Neutrophil (primary cell): ENCODE data around the gene C15orf62.

Experiments used
- H3K27ac ChIP-seq: fragments of 200-600 bp; sonication (generic); 2 replicates; pipeline ENCODE4 v1.5.1; 2016; ENCODE audit warnings: mild to moderate bottlenecking, moderate library complexity
- H3K27me3 ChIP-seq: fragments of 200-600 bp; sonication (generic); 2 replicates; pipeline ENCODE4 v1.6.0; 2016; ENCODE audit warnings: mild to moderate bottlenecking
- H3K36me3 ChIP-seq: fragments of 200-600 bp; sonication (generic); 2 replicates; pipeline ENCODE4 v1.5.1; 2017
- H3K4me1 ChIP-seq, 2 experiments: fragments of 200-600 bp in 1 of 2; sonication (generic) in 1 of 2; 1 replicate in 1 of 2; 2 replicates in 1 of 2; pipeline versions ENCODE4 v1.5.1 to v1.6.1; 2013 to 2016; ENCODE audit warnings: low read depth in 1 of 2, low read length in 1 of 2, mild to moderate bottlenecking in 1 of 2, moderate library complexity in 1 of 2; ENCODE audit not compliant: control insufficient read depth in 1 of 2, insufficient read depth in 1 of 2
- H3K4me3 ChIP-seq, 2 experiments: fragments of 200-600 bp in 1 of 2; sonication (generic) in 1 of 2; 1 replicate in 1 of 2; 2 replicates in 1 of 2; pipeline ENCODE4 v1.5.1; 2013 to 2016; ENCODE audit warnings: low read depth in 1 of 2, low read length in 1 of 2, mild to moderate bottlenecking in 1 of 2, moderate library complexity in 1 of 2
- H3K9me3 ChIP-seq: fragments of 200-600 bp; sonication (generic); 2 replicates; pipeline ENCODE4 v1.5.1; 2016
- CTCF ChIP-seq: fragments of 200-600 bp; sonication (generic); IDR thresholded peaks from 2 replicates; pipeline ENCODE4 v1.5.1; 2016; ENCODE audit warnings: antibody characterized with exemption

C15orf62 gene

GRCh38 chr15:40764629-40765103, 5.1 kb upstream of the C15orf62 start:
- peak overlapping the region; percentile 80 to 90 for H3K4me3 ChIP-seq
- peaks cover 15% of the 10 kb centered on the region for H3K36me3 ChIP-seq
- H3K9me3 ChIP-seq: no peaks in the 10 kb centered on the region
- peaks cover 37 to 41% of the 10 kb centered on the region in 2 experiments for H3K4me1 ChIP-seq
- H3K27me3 ChIP-seq: no peaks in the 10 kb centered on the region
- no peak for TF ChIP-seq CTCF
- peak overlapping the region; percentile 45 for H3K27ac ChIP-seq

GRCh38 chr15:40766194-40766815, 3.5 kb upstream of the C15orf62 start:
- no peaks in the 10 kb centered on the region for H3K27me3 ChIP-seq
- no peak overlapping the region for H3K4me3 ChIP-seq
- no peak for TF ChIP-seq CTCF
- peaks cover 41 to 46% of the 10 kb centered on the region in 2 experiments for H3K4me1 ChIP-seq
- H3K27ac ChIP-seq: no peak overlapping the region
- H3K36me3 ChIP-seq: peaks cover 26% of the 10 kb centered on the region
- no peaks in the 10 kb centered on the region for H3K9me3 ChIP-seq

GRCh38 chr15:40766906-40767837, 2.6 kb upstream of the C15orf62 start:
- no peak for TF ChIP-seq CTCF
- no peaks in the 10 kb centered on the region for H3K9me3 ChIP-seq
- H3K27ac ChIP-seq: no peak overlapping the region
- H3K36me3 ChIP-seq: peaks cover 34% of the 10 kb centered on the region
- no peaks in the 10 kb centered on the region for H3K27me3 ChIP-seq
- H3K4me3 ChIP-seq: no peak overlapping the region
- peaks cover 41 to 46% of the 10 kb centered on the region in 2 experiments for H3K4me1 ChIP-seq

GRCh38 chr15:40767838-40768500, 1.8 kb upstream of the C15orf62 start:
- H3K4me1 ChIP-seq: peaks cover 41 to 44% of the 10 kb centered on the region in 2 experiments
- no peak for TF ChIP-seq CTCF
- H3K27me3 ChIP-seq: no peaks in the 10 kb centered on the region
- no peak overlapping the region for H3K27ac ChIP-seq
- H3K4me3 ChIP-seq: no peak overlapping the region
- peaks cover 40% of the 10 kb centered on the region for H3K36me3 ChIP-seq
- H3K9me3 ChIP-seq: no peaks in the 10 kb centered on the region

GRCh38 chr15:40768521-40769273, 1.1 kb upstream of the C15orf62 start:
- Histone ChIP-seq H3K36me3 (peaks cover 48% of the 10 kb centered on the region), H3K27ac (peak overlapping the region; percentile 10), H3K4me3 (no peak overlapping the region), H3K4me1 (peaks cover 34 to 37% of the 10 kb centered on the region in 2 experiments), H3K27me3 (no peaks in the 10 kb centered on the region), H3K9me3 (no peaks in the 10 kb centered on the region)
- no peak for TF ChIP-seq CTCF
